IMR-90 (cell line): ENCODE measurements around the gene AKR1C2. TPM values are rescaled to one million over a fixed set of nuclear protein-coding genes. Genes with fewer than 3 reads are reported as not detected.

Experiments
- ATAC-seq: fragments of 200-7000 bp; cut with Tn5 transposase; 2 replicates; pipeline ENCODE4 v1.9.1; 2020; ENCODE audit warnings: low read depth, mild to moderate bottlenecking, moderate library complexity
- BruUV-seq: library from RNA; stranded (reverse); fragments of 400-500 nt; replicated peaks from 2 replicates; lab custom pipeline; 2021; lab: Mats Ljungman, UMichigan
- CTCF ChIA-PET: fragments of 300-600 bp; formaldehyde crosslinking; extraction: SDS; loops from one replicate; lab custom pipeline; 2021; ENCODE audit warnings: antibody characterized with exemption; lab: Yijun Ruan, JAX
- POLR2A ChIA-PET: fragments of 300-600 bp; sonication (Branson Sonifier 250); formaldehyde crosslinking; loops from one replicate; lab custom pipeline; 2022; ENCODE audit warnings: antibody characterized with exemption; ENCODE audit not compliant: unreplicated experiment; lab: Charles Lee
- DNase-seq: peaks from one replicate; pipeline ENCODE4 v3.0.0; 2013
- H2AFZ ChIP-seq: replicated peaks from 2 replicates; pipeline ENCODE3; 2013; ENCODE audit warnings: low read length, mild to moderate bottlenecking; ENCODE audit not compliant: poor library complexity
- H2AK5ac ChIP-seq: 2 replicates; pipeline ENCODE4 v1.6.1; 2013; ENCODE audit warnings: low read depth, low read length, inconsistent platforms
- H2AK9ac ChIP-seq: replicated peaks from 2 replicates; pipeline ENCODE3; 2013; ENCODE audit warnings: mild to moderate bottlenecking, low read depth, low read length, moderate library complexity; ENCODE audit not compliant: poor library complexity
- H2BK120ac ChIP-seq: 2 replicates; pipeline ENCODE4 v1.6.1; 2013; ENCODE audit warnings: low read depth, low read length, inconsistent platforms
- H2BK15ac ChIP-seq: 3 replicates; pipeline ENCODE4 v1.6.1; 2013; ENCODE audit warnings: low read depth, low read length, inconsistent platforms
- H2BK20ac ChIP-seq: 2 replicates; pipeline ENCODE4 v1.6.1; 2013; ENCODE audit warnings: low read depth, mild to moderate bottlenecking, inconsistent platforms, low read length, moderate library complexity
- H2BK5ac ChIP-seq: 2 replicates; pipeline ENCODE4 v1.6.1; 2013; ENCODE audit warnings: mild to moderate bottlenecking, low read depth, low read length, inconsistent platforms; ENCODE audit not compliant: poor library complexity, severe bottlenecking
- H3K14ac ChIP-seq: replicated peaks from 2 replicates; pipeline ENCODE4 v1.6.1; 2013; ENCODE audit warnings: low read depth, low read length, inconsistent platforms
- H3K18ac ChIP-seq: 2 replicates; pipeline ENCODE4 v1.6.1; 2013; ENCODE audit warnings: low read depth, low read length, control low read depth
- H3K23ac ChIP-seq: 2 replicates; pipeline ENCODE4 v1.6.1; 2013; ENCODE audit warnings: low read depth, low read length, inconsistent platforms
- H3K27ac ChIP-seq: 2 replicates; pipeline ENCODE4 v1.5.1; 2013; ENCODE audit warnings: mild to moderate bottlenecking, control low read depth, low read length; ENCODE audit not compliant: insufficient read depth
- H3K27me3 ChIP-seq: 2 replicates; pipeline ENCODE4 v1.6.1; 2013; ENCODE audit warnings: low read length; ENCODE audit not compliant: control insufficient read depth, insufficient read depth
- H3K36me3 ChIP-seq: 2 replicates; pipeline ENCODE4 v1.6.1; 2013; ENCODE audit warnings: low read length, mixed read lengths; ENCODE audit not compliant: control insufficient read depth, insufficient read depth
- H3K4ac ChIP-seq: 2 replicates; pipeline ENCODE4 v1.6.1; 2013; ENCODE audit warnings: low read depth, low read length, inconsistent platforms
- H3K4me1 ChIP-seq: 2 replicates; pipeline ENCODE4 v1.6.1; 2013; ENCODE audit warnings: low read length, mixed read lengths; ENCODE audit not compliant: control insufficient read depth, insufficient read depth
- H3K4me2 ChIP-seq: 2 replicates; pipeline ENCODE4 v1.6.1; 2013; ENCODE audit warnings: low read depth, mild to moderate bottlenecking, control low read depth, low read length, moderate library complexity
- H3K4me3 ChIP-seq: 2 replicates; pipeline ENCODE4 v1.5.1; 2013; ENCODE audit warnings: low read depth, mild to moderate bottlenecking, control low read depth, low read length, moderate library complexity; ENCODE audit not compliant: insufficient read depth
- H3K56ac ChIP-seq: 2 replicates; pipeline ENCODE4 v1.6.1; 2013; ENCODE audit warnings: low read length, inconsistent platforms; ENCODE audit not compliant: insufficient read depth; ENCODE audit errors: extremely low read depth
- H3K79me1 ChIP-seq, 2 experiments: 2 replicates each; pipeline ENCODE4 v1.6.1; 2013; ENCODE audit warnings: low read length in 2 of 2, inconsistent platforms in 1 of 2, low read depth in 1 of 2
- H3K9ac ChIP-seq: 2 replicates; pipeline ENCODE4 v1.6.1; 2013; ENCODE audit warnings: low read depth, low read length, control low read depth
- H3K9me1 ChIP-seq: 2 replicates; pipeline ENCODE4 v1.6.1; 2013; ENCODE audit warnings: low read length, inconsistent platforms; ENCODE audit not compliant: insufficient read depth
- H3K9me3 ChIP-seq: 2 replicates; pipeline ENCODE4 v1.6.1; 2013; ENCODE audit warnings: low read length; ENCODE audit not compliant: control insufficient read depth, insufficient read depth
- H4K20me1 ChIP-seq: 2 replicates; pipeline ENCODE4 v1.6.1; 2013; ENCODE audit warnings: low read length, inconsistent platforms; ENCODE audit not compliant: insufficient read depth
- H4K5ac ChIP-seq: 2 replicates; pipeline ENCODE4 v1.6.1; 2013; ENCODE audit warnings: mild to moderate bottlenecking, low read depth, low read length, control low read depth
- H4K8ac ChIP-seq, 2 experiments: 2 replicates each; pipeline ENCODE4 v1.6.1; 2013; ENCODE audit warnings: low read depth in 2 of 2, low read length in 2 of 2, control low read depth in 1 of 2, inconsistent platforms in 1 of 2
- H4K91ac ChIP-seq: 2 replicates; pipeline ENCODE4 v1.6.1; 2013; ENCODE audit warnings: low read depth, low read length, inconsistent platforms; ENCODE audit not compliant: insufficient read depth
- BHLHE40 ChIP-seq: fragments of 150-350 bp; IDR thresholded peaks from 2 replicates; pipeline ENCODE4 v1.6.1; 2016; ENCODE audit warnings: mild to moderate bottlenecking, low read depth, low read length
- CEBPB ChIP-seq: IDR thresholded peaks from 2 replicates; pipeline ENCODE4 v1.6.1; 2012; ENCODE audit warnings: low read depth, low read length, improper control_type of control experiment
- CHD1 ChIP-seq: IDR thresholded peaks from 2 replicates; pipeline ENCODE4 v1.6.1; 2012; ENCODE audit warnings: low read depth, low read length, improper control_type of control experiment
- FOS ChIP-seq: fragments of 150-350 bp; IDR thresholded peaks from 2 replicates; pipeline ENCODE4 v1.6.1; 2016; ENCODE audit warnings: low read depth, low read length
- MAFK ChIP-seq: IDR thresholded peaks from 2 replicates; pipeline ENCODE4 v1.6.1; 2012; ENCODE audit warnings: low read depth, low read length, improper control_type of control experiment
- MAZ ChIP-seq: IDR thresholded peaks from 2 replicates; pipeline ENCODE4 v1.6.1; 2012; ENCODE audit warnings: low read depth, mild to moderate bottlenecking, low read length, improper control_type of control experiment, moderate library complexity, borderline replicate concordance
- MXI1 ChIP-seq: IDR thresholded peaks from 2 replicates; pipeline ENCODE4 v1.6.1; 2012; ENCODE audit warnings: low read depth, mild to moderate bottlenecking, low read length, moderate library complexity, borderline replicate concordance
- NFE2L2 ChIP-seq: fragments of 150-350 bp; IDR thresholded peaks from 2 replicates; pipeline ENCODE4 v1.6.1; 2016; ENCODE audit warnings: low read depth, mild to moderate bottlenecking, low read length
- POLR2A ChIP-seq: IDR thresholded peaks from 2 replicates; pipeline ENCODE4 v1.6.1; 2012; ENCODE audit warnings: mild to moderate bottlenecking, low read depth, low read length
- RAD21 ChIP-seq: IDR thresholded peaks from 2 replicates; pipeline ENCODE4 v1.6.1; 2012; ENCODE audit warnings: low read length, improper control_type of control experiment
- RCOR1 ChIP-seq: IDR thresholded peaks from 2 replicates; pipeline ENCODE4 v1.6.1; 2012; ENCODE audit warnings: mild to moderate bottlenecking, low read length, improper control_type of control experiment; ENCODE audit not compliant: insufficient replicate concordance
- RFX5 ChIP-seq: IDR thresholded peaks from 2 replicates; pipeline ENCODE4 v1.8.0; 2012; ENCODE audit warnings: low read depth, mild to moderate bottlenecking, low read length, moderate library complexity
- SMC3 ChIP-seq: fragments of 150-350 bp; IDR thresholded peaks from 2 replicates; pipeline ENCODE4 v1.6.1; 2016; ENCODE audit warnings: low read depth, mild to moderate bottlenecking, antibody characterized with exemption, low read length, moderate library complexity
- WGBS, 2 experiments: methylation state at CpG; one replicate each; pipeline versions ENCODE4 v1.1.5 to v1.1.7; 2013; ENCODE audit warnings: missing lambda C conversion rate in 2 of 2; ENCODE audit not compliant: insufficient read length in 1 of 2; ENCODE audit errors: extremely low coverage in 2 of 2; 5-methylcytosine and 5-hydroxymethylcytosine counted together
- dilution Hi-C: fragments of 300-500 bp; cut with HindIII; formaldehyde crosslinking; loops from one replicate; pipeline ENCODE4 v1.14.3; 2018; ENCODE audit warnings: low sequenced_read_pairs; ENCODE audit not compliant: unreplicated experiment
- in situ Hi-C: fragments of 300-500 bp; cut with MboI; formaldehyde crosslinking; loops from 3 replicates; pipeline ENCODE4 v1.14.3; 2019; ENCODE audit warnings: low sequenced_read_pairs, inconsistent platforms, mixed read lengths
- intact Hi-C: fragments of 100-400 bp; cut with micrococcal nuclease; formaldehyde crosslinking; loops from 2 replicates; pipeline ENCODE4 v1.10.0; 2022
- polyA plus RNA-seq, 3 experiments: library from polyadenylated mRNA; depleted of rRNA; stranded (reverse); fragments of >200 nt; gene quantifications; 2 replicates each; pipeline ENCODE4 v1.2.3, GENCODE V29; 2012; ENCODE audit warnings: low replicate concordance in 1 of 3
- total RNA-seq: library from RNA; depleted of rRNA; stranded (reverse); fragments of >200 nt; gene quantifications from 2 replicates; pipeline ENCODE4 v1.2.3, GENCODE V29; 2012
- TF ChIP-seq, protein P1 (sequence below): fragments of 150-350 bp; IDR thresholded peaks from 2 replicates; pipeline ENCODE4 v1.6.1; 2017; ENCODE audit warnings: mild to moderate bottlenecking, antibody characterized with exemption, low read length, low read depth
- TF ChIP-seq, protein P2 (sequence below): fragments of 150-350 bp; IDR thresholded peaks from 2 replicates; pipeline ENCODE4 v1.6.1; 2016; ENCODE audit warnings: low read depth, mild to moderate bottlenecking, low read length, moderate library complexity, borderline replicate concordance
- TF ChIP-seq, protein P3 (sequence below): conservative IDR thresholded peaks from 2 replicates; pipeline ENCODE4 v1.5.1; 2012; ENCODE audit warnings: mild to moderate bottlenecking, low read depth, low read length, improper control_type of control experiment

Gene AKR1C2
- total and polyA plus RNA-seq, 2 of the 4 experiments (the other 2 are of a cell fraction): 0.36 to 1.0 TPM

DNA sequence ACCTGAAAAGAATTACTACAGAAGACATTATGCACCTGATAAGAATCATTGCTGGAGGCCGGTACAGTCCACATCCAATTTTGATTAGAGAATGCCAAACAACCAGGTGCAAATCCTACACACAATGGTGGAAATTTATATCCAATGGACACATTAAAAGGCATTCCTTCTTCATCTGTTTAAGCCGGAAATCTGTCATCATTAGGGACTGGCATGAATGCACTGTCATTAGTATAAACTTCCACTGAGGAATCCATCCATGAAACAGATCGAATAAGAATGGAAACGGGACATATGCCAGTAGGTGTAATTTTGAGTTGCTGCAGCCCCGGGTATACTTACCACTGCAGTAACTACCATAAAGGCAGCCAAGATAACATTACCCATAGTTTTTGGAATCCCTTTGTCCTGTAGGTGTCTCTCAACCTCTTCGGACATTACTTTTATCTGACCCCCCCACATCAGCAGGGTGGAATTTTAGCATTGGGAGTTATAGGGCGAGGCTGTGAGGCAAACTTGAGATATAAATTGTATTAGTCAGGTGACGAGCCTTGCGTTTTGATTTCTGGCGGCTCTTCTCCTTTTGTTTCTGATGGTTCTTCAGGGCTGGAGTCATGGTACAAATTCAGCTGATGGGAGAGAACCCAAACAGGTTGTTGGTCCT is 36.5 kb upstream of the AKR1C2 start:
- H3K23ac ChIP-seq: no peak overlapping the region
- in situ Hi-C loops (no loop called here), dilution Hi-C loops (no loop called here), intact Hi-C loops (no loop called here)
- H3K79me1 ChIP-seq: no peaks in the 10 kb centered on the region
- H3K27me3 ChIP-seq: no peaks in the 10 kb centered on the region
- H2AFZ ChIP-seq: no peak overlapping the region
- no TSS peak for BruUV-seq
- ChIA-PET POLR2A (no interaction called here), CTCF (no interaction called here)
- H3K27ac ChIP-seq: no peak overlapping the region
- H4K20me1 ChIP-seq: no peaks in the 10 kb centered on the region
- no peak overlapping the region for H3K14ac ChIP-seq
- no peak for DNase-seq
- H2BK20ac ChIP-seq: no peak overlapping the region
- no peak overlapping the region for H3K18ac ChIP-seq
- H4K8ac ChIP-seq: no peak overlapping the region
- H3K4me3 ChIP-seq: no peak overlapping the region
- H4K91ac ChIP-seq: no peak overlapping the region
- no peak overlapping the region for H2AK9ac ChIP-seq
- H2AK5ac ChIP-seq: no peak overlapping the region
- H4K5ac ChIP-seq: no peak overlapping the region
- H3K4me1 ChIP-seq: no peaks in the 10 kb centered on the region
- H3K36me3 ChIP-seq: no peaks in the 10 kb centered on the region
- no peak overlapping the region for H3K9ac ChIP-seq
- H2BK5ac ChIP-seq: no peak overlapping the region
- no peak overlapping the region for H2BK120ac ChIP-seq
- no peak overlapping the region for H3K56ac ChIP-seq
- WGBS, 2 experiments: 92% methylated on average over 3 of the region's 10 CpGs; no CpG with 5 or more reads in 1 of the 2 experiments
- no peak overlapping the region for H3K4ac ChIP-seq
- H3K4me2 ChIP-seq: no peak overlapping the region
- ATAC-seq: no peak
- no peak overlapping the region for H2BK15ac ChIP-seq
- no peaks in the 10 kb centered on the region for H3K9me1 ChIP-seq
- H3K9me3 ChIP-seq: no peaks in the 10 kb centered on the region
- TF ChIP-seq RCOR1: no peak
- TF ChIP-seq, protein P1, sequence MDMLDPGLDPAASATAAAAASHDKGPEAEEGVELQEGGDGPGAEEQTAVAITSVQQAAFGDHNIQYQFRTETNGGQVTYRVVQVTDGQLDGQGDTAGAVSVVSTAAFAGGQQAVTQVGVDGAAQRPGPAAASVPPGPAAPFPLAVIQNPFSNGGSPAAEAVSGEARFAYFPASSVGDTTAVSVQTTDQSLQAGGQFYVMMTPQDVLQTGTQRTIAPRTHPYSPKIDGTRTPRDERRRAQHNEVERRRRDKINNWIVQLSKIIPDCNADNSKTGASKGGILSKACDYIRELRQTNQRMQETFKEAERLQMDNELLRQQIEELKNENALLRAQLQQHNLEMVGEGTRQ: no peak
- no peak for TF ChIP-seq BHLHE40
- no peak for TF ChIP-seq MAZ
- TF ChIP-seq, protein P2, sequence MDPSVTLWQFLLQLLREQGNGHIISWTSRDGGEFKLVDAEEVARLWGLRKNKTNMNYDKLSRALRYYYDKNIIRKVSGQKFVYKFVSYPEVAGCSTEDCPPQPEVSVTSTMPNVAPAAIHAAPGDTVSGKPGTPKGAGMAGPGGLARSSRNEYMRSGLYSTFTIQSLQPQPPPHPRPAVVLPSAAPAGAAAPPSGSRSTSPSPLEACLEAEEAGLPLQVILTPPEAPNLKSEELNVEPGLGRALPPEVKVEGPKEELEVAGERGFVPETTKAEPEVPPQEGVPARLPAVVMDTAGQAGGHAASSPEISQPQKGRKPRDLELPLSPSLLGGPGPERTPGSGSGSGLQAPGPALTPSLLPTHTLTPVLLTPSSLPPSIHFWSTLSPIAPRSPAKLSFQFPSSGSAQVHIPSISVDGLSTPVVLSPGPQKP: no peak
- TF ChIP-seq POLR2A: no peak
- TF ChIP-seq MAFK: no peak
- TF ChIP-seq SMC3: no peak
- no peak for TF ChIP-seq RAD21
- TF ChIP-seq CEBPB: no peak
- TF ChIP-seq NFE2L2: no peak
- no peak for TF ChIP-seq RFX5
- TF ChIP-seq CHD1: no peak
- no peak for TF ChIP-seq MXI1
- TF ChIP-seq FOS: no peak
- TF ChIP-seq, protein P3, sequence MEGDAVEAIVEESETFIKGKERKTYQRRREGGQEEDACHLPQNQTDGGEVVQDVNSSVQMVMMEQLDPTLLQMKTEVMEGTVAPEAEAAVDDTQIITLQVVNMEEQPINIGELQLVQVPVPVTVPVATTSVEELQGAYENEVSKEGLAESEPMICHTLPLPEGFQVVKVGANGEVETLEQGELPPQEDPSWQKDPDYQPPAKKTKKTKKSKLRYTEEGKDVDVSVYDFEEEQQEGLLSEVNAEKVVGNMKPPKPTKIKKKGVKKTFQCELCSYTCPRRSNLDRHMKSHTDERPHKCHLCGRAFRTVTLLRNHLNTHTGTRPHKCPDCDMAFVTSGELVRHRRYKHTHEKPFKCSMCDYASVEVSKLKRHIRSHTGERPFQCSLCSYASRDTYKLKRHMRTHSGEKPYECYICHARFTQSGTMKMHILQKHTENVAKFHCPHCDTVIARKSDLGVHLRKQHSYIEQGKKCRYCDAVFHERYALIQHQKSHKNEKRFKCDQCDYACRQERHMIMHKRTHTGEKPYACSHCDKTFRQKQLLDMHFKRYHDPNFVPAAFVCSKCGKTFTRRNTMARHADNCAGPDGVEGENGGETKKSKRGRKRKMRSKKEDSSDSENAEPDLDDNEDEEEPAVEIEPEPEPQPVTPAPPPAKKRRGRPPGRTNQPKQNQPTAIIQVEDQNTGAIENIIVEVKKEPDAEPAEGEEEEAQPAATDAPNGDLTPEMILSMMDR: no peak
